ENCODE data around the gene PROP1.
A peak's percentile ranks its signal among the peaks of the same experiment; 100 is the strongest.
"Not testable (repeated sequence)": the region's sequence is repeated elsewhere in the genome, so short reads cannot be mapped to it uniquely, and the experiment has no call there.

Gene PROP1

DNA sequence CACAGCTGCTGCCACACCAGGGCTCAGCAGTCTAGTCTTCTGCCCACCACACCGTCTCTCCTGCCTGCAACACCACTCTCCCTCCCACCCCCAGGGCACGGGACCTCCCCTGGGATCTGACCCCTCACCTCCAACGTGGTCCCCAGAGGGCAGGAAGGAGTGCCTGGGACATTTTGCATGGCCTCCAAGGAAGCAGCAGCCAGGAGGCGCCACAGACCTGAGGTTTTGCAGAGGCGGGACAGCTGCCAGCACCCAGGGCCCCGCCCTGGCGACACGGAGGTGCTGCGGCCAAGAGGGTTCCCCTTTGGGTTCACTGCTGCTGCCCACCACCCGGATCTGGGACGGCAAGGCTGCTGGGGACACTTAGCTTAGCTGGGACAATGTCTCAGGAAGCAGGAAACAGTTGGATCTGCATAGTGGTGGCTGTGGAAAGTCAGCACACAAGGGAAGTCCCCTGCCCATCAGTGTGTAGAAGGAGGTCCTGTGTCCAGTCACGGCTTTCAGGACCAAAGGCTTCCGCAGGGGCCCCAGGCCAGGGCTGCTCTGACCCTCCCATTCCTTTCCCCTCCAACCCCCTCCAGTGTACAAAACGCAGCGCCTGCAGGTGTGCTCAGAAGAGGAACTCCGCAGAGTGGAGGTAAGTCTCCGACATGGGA, 13.8 kb downstream of the PROP1 start:
- peak; percentile 51 for DNase-seq (ENCODE audit: low spot score)

- no peak for DNase-seq (ENCODE audit: low spot score)
Measured at GRCh38 chr5:177981296-177982071, 14.6 kb downstream of the PROP1 start.

GRCh38 chr5:177980743-177981151, 15.3 kb downstream of the PROP1 start:
- DNase-seq (ENCODE audit: low spot score), result no peak

- not testable (repeated sequence) for DNase-seq (ENCODE audit: low spot score)
Measured at GRCh38 chr5:177977600-177977999, 18.4 kb downstream of the PROP1 start.

GRCh38 chr5:177973066-177973635, 22.9 kb downstream of the PROP1 start:
- DNase-seq (ENCODE audit: low spot score), result no peak

- DNase-seq (ENCODE audit: low spot score), result no peak
Measured at GRCh38 chr5:177972613-177973012, 23.4 kb downstream of the PROP1 start.

DNA sequence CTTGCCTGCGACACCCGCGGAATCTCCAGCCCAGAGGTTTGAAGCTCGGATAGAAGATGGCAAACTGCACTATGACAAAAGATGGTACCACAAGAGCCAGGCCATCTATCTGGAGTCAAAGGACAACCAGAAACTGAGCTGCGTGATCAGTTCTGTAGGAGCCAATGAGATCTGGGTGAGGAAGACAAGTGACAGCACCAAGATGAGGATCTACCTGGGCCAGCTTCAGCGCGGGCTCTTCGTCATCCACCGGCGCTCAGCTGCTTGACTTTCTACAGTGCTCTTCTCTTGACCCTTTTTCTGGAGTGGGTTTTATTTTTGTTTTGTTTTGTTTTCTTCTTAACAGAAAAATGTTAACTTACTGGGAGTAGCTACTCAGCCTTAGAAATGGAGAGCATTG, 24.0 kb downstream of the PROP1 start:
- not testable (repeated sequence) for DNase-seq (ENCODE audit: low spot score)

GRCh38 chr5:177968661-177969211, 27.3 kb downstream of the PROP1 start:
- no peak for DNase-seq (ENCODE audit: low spot score)

DNA sequence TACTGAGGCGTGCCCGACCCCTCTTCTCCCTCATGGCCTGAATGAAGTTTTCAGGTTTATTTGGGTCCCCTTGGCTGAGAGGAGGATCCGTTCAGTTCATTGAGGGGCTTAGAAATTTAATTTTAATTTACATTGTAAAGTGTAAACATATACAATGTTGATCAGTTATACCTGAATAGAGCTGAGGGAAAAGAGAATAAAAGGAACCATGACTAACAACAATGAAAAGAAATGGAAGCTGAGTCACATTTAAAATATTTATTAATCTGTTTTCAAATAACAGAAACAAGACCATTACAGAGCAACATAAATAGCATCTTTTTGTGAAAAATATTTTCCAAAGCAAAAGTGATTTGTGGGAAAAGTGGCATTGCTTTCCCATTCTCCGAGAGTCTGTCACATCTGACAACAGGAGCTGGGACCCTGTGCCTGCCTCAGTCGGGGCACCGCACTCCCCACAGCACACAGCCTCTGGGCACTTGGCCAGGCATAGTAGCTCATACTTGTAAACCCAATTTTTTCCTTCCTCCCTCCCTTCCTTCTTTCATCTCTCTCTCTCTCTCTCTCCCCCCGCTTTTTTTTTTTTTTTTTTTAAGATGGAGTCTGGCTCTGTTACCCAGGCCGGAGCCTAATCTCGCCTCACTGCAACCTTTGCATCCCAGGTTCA, 28.7 kb downstream of the PROP1 start:
- no peak for DNase-seq (ENCODE audit: low spot score)

GRCh38 chr5:177966839-177967166, 29.2 kb downstream of the PROP1 start:
- DNase-seq (ENCODE audit: low spot score), result no peak

- DNase-seq (ENCODE audit: low spot score), result no peak
Measured at GRCh38 chr5:177966009-177966838, 29.8 kb downstream of the PROP1 start.

DNA sequence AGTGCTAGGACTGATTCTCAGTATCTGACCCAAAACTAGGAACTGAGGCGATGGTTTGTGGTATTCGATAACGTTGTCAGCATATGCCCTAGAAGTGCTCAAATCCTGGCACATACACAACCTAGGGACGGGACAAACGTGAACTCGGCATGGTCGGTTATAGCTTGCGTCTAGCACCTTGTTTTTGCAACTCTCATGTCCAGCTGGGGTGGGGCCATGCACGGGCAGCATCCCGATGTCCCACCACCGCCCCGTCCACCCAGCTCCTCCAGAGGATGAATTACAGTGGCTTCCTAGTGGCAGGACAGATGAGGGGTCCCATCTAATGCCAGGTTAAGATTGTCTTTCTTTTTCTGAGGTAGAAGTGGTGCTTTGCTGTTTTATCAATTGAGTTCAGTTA, 31.6 kb downstream of the PROP1 start:
- DNase-seq (ENCODE audit: low spot score), result no peak

GRCh38 chr5:177963966-177964365, 32.1 kb downstream of the PROP1 start:
- no peak for DNase-seq (ENCODE audit: low spot score)

GRCh38 chr5:177959315-177959714, 36.7 kb downstream of the PROP1 start:
- no peak for DNase-seq (ENCODE audit: low spot score)

DNA sequence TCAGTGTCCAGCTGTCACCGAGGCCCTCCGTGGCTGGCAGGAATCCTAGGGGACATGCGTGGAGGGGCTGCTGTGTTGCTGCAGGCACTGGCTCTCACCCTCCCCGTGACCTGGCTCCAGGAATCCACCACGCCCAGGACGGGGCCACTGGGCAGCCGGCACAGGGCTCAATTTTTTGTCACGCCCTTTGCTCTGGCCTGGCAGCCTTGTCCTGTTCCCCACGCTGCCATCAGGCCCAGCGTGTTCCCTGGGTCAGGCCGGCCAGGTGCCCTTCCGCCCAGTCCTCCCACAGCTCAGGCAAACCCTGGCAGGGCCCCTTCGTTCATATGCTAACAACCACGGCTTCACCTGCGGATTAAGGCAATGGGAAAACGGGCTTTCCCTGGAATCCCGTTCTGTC, 37.3 kb downstream of the PROP1 start:
- DNase-seq (ENCODE audit: low spot score), result no peak

DNA sequence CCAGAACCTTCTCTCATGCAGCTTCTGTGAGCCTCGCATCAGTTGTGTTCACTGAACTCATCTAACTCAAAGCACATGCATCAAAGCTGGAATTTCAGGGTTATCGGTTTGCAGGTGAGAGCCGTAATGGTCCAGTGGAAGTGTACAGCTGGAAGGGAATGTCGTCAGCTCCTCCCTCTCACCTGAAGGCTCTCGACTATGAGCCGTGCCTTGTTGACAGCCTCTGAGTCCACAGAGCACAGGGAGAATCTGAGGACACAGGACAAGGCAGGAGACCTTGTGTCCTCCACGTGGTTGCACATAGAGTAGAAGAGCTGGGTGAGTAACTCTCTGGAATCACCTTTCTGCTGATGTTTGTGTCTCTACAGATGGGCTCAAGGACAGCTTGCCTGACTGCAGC, 38.8 kb downstream of the PROP1 start:
- no peak for DNase-seq (ENCODE audit: low spot score)

- DNase-seq (ENCODE audit: low spot score), result not testable (repeated sequence)
Measured at GRCh38 chr5:177953101-177953500, 42.9 kb downstream of the PROP1 start.

DNA sequence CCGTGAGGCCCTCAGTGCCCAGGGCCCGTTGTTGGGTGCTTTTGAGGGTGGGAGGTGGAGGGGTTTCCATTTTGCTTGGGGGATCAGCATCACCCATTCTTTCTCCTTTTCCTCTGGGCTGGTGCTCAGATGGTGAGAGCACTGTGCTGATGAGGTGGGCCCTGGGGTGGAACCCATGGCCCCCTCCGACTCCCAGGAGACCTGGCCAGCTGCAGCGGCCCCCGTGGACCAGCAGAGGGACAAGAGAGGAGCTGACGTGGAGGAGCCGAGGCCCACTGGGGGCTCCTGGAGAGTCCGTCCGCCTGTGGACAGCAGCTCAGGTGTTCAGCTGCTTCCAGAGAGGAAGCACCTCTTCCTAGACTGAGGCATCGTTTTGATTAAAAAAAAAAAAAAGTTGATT, 46.4 kb downstream of the PROP1 start:
- not testable (repeated sequence) for DNase-seq (ENCODE audit: low spot score)

DNA sequence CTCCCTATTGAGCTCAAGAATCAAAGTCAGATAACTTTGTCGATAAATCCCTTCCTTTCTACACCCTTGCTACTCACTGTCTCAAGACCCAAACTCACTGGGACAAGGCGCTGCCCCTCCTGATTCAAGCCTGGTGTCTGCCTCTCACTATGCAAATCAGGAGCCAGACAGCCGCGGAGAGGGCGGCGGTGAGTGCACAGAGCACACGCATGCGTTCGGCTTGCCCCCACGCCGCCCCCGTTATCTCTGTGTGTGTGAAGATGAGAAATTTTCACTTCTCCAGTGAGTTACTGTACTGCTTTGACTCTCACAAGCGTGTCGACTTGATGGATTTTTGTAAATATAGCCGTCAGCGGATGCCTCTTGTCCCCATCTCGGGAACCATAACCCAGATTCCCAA, 47.0 kb downstream of the PROP1 start:
- not testable (repeated sequence) for DNase-seq (ENCODE audit: low spot score)

GRCh38 chr5:177947912-177948311, 48.1 kb downstream of the PROP1 start:
- not testable (repeated sequence) for DNase-seq (ENCODE audit: low spot score)

DNA sequence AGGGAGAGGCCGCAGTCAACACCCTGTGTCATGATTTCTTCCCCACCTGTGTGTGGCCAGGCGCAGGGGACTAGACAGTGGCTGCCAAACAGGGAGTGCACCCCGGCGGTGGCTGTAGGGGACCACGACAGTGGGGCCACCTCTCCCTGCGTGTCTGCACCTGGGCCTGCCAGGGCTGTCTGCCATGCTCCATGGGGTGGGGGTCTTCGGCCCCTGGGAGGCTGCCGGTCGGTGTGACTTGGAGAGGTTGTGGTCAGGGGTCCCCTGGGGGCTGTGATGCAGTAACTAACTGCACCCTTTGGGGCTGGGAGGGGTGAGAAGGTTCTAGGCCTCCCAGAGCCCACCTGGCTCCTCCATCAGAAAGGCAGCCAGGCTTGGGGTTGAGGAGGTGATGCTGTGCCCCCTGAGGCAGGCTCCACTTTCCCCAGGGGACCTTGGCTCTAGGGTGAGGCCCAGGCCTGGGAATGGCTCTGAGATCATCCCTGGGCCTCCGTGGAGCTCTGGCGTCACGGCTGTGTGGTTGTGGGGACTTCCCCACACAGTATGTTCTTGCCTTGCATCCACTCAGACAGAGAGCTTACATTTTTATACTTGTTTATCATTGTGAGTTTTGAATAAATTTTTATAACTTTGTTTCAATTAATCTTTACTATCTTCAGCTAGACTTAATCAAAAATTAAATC, 50.3 kb downstream of the PROP1 start:
- DNase-seq (ENCODE audit: low spot score), result peak; percentile 56

Data from NAMALWA (cell line).